Spleen (tissue), 11 donors: ENCODE measurements around the gene MAN2B1. TPM values are rescaled to one million over a fixed set of nuclear protein-coding genes. Genes with fewer than 3 reads are reported as not detected.
"Not testable (repeated sequence)": the region's sequence is repeated elsewhere in the genome, so short reads cannot be mapped to it uniquely, and the experiment has no call there.

Source experiments
- DNase-seq: peaks from one replicate; pipeline ENCODE4 v3.0.0-alpha.2; 2020
- H3K27ac ChIP-seq, 8 donors: fragments of 200-600 bp; sonication (generic) in 7 of 8; 1 replicate in 4 of 8; 2 replicates in 4 of 8; pipeline versions ENCODE4 v1.5.0 to v1.8.0; 2016 to 2021; ENCODE audit warnings: inconsistent platforms in 4 of 8, mild to moderate bottlenecking in 4 of 8, moderate library complexity in 1 of 8
- H3K27me3 ChIP-seq, 7 donors: fragments of 200-600 bp; sonication (generic) in 6 of 7; replicated peaks in 1 of 7; 1 replicate in 4 of 7; 2 replicates in 3 of 7; pipeline versions ENCODE4 v1.5.0 to v1.8.0; 2016 to 2021; ENCODE audit warnings: inconsistent platforms in 3 of 7, mild to moderate bottlenecking in 1 of 7
- H3K36me3 ChIP-seq, 6 donors: fragments of 200-600 bp; sonication (generic) in 5 of 6; 1 replicate in 4 of 6; 2 replicates in 2 of 6; pipeline versions ENCODE4 v1.5.0 to v1.8.0; 2016 to 2021; ENCODE audit warnings: inconsistent platforms in 2 of 6
- H3K4me1 ChIP-seq, 6 donors: fragments of 200-600 bp; sonication (generic) in 5 of 6; 1 replicate in 3 of 6; 2 replicates in 3 of 6; pipeline versions ENCODE4 v1.5.0 to v1.8.0; 2016 to 2021; ENCODE audit warnings: inconsistent platforms in 3 of 6
- H3K4me3 ChIP-seq, 8 donors: fragments of 200-600 bp; sonication (generic) in 7 of 8; 1 replicate in 4 of 8; 2 replicates in 4 of 8; pipeline versions ENCODE4 v1.5.0 to v1.8.0; 2016 to 2021; ENCODE audit warnings: inconsistent platforms in 4 of 8, mild to moderate bottlenecking in 4 of 8, moderate library complexity in 2 of 8
- H3K9me3 ChIP-seq, 8 donors: fragments of 200-600 bp; sonication (generic) in 7 of 8; 1 replicate in 4 of 8; 2 replicates in 4 of 8; pipeline versions ENCODE4 v1.5.0 to v1.8.0; 2016 to 2021; ENCODE audit warnings: inconsistent platforms in 4 of 8
- CTCF ChIP-seq, 11 experiments: fragments of 200-600 bp in 7 of 11; fragments of 450-650 bp in 4 of 11; sonication (generic) in 4 of 11; IDR thresholded peaks in 8 of 11; conservative IDR thresholded peaks in 3 of 11; 1 replicate in 7 of 11; 2 replicates in 4 of 11; pipeline versions ENCODE4 v1.4.0 to v1.8.0; 2016 to 2021; ENCODE audit warnings: antibody characterized with exemption in 11 of 11, inconsistent platforms in 4 of 11, mild to moderate bottlenecking in 1 of 11
- POLR2A ChIP-seq, 3 donors: fragments of 450-650 bp; IDR thresholded peaks; one replicate each; pipeline ENCODE4 v1.5.1; 2017; ENCODE audit warnings: antibody characterized with exemption in 3 of 3, mild to moderate bottlenecking in 1 of 3
- POLR2AphosphoS5 ChIP-seq, 3 donors: sonication (generic); formaldehyde crosslinking; IDR thresholded peaks; one replicate each; pipeline ENCODE4 v1.5.1; 2017; ENCODE audit warnings: antibody characterized with exemption in 3 of 3
- WGBS, 5 donors: extraction: QIAGEN DNeasy Blood & Tissue Kit in 3 of 5; methylation state at CpG; one replicate each; pipeline versions ENCODE4 v1.1.5 to v1.1.7; 2013 to 2018; 5-methylcytosine and 5-hydroxymethylcytosine counted together
- intact Hi-C: fragments of 100-400 bp; cut with DNase I; formaldehyde crosslinking; loops from one replicate; pipeline ENCODE4 v1.15.0; 2023; ENCODE audit warnings: low total_unique reads
- polyA plus RNA-seq, 3 donors: library from polyadenylated mRNA; stranded (reverse); fragments of 200-250 nt; gene quantifications; one replicate each; pipeline ENCODE4 v1.2.1, GENCODE V29; 2013
- total RNA-seq, 7 donors: library from RNA; depleted of rRNA in 3 of 7; stranded (reverse); fragments of >200 nt in 3 of 7; fragmentation: NEBNext Ultra II Directional in 4 of 7; extraction: Animal tissue kit (Norgen Biotek cat#: 25700) in 4 of 7; gene quantifications; one replicate each; pipeline versions ENCODE4 v1.1.0 to v1.2.1, GENCODE V29; 2016 to 2021
- donor health status: healthy with polysubstance abuse.
- donor health status: DM: no; HTN: no; CAD: no; lungs with moderate emphysema.
- donor health status: DM: no; HTN: no; CAD: no.
- donor health status: Bipolar disorder and iron deficiency.
- donor health status: healthy.
- donor health status: DM: no; HTN: no; CAD: no.
- donor health status: DM: yes; HTN: yes; CAD: no.

The MAN2B1 gene
- total and polyA plus RNA-seq, 10 donors, result 50.6 to 288 (median 190) TPM

DNA sequence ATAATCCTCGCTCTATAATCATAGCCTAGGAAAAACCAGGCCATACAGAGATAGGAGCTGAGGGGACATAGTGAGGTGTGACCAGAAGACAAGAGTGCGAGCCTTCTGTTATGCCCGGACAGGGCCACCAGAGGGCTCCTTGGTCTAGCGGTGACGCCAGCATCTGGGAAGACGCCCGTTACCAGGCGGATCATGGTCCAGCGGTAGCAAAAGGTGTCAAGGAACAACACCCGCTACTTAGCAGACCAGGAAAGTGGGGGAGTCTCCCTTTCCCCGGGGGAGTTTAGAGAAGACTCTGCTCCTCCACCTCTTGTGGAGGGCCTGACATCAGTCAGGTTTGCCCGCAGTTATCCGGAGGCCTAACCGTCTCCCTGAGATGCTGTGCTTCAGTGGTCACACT, 45.5 kb upstream of the MAN2B1 start:
- H3K9me3 ChIP-seq, H3K27me3 ChIP-seq, H3K27ac ChIP-seq, intact Hi-C loops, H3K4me3 ChIP-seq, DNase-seq, H3K4me1 ChIP-seq: not testable (repeated sequence)
- peak in 8 of 11 experiments; percentile 13 to 54 (median 31) for TF ChIP-seq CTCF (IDR thresholded peaks at IDR 0.05 in 8 of 11, conservative IDR thresholded peaks at IDR 0.05 in 3 of 11)
- H3K36me3 ChIP-seq, result peaks cover 6 to 98% (median 83%) of the 10 kb centered on the region in 6 donors
- 54 to 95% (median 61%) methylated on average over 9 to 12 of the region's 14 CpGs for whole genome bisulfite sequencing, 5 donors

GRCh38 chr19:12711187-12711586, 44.6 kb upstream of the MAN2B1 start:
- H3K4me3 ChIP-seq, result no peak overlapping the region
- H3K9me3 ChIP-seq, result no peaks in the 10 kb centered on the region
- H3K27me3 ChIP-seq, result no peaks in the 10 kb centered on the region
- no peak for DNase-seq
- WGBS, 5 donors, result 93 to 96% (median 94%) methylated on average over 15 to 17 of the region's 17 CpGs
- H3K36me3 ChIP-seq, result peaks cover 6 to 98% (median 89%) of the 10 kb centered on the region in 6 donors
- intact Hi-C loops, result no loop called here
- H3K4me1 ChIP-seq, result no peaks in the 10 kb centered on the region
- TF ChIP-seq POLR2AphosphoS5 (IDR thresholded peaks at IDR 0.05), result peak in 2 of 3 donors; percentile 16 to 51
- TF ChIP-seq POLR2A (IDR thresholded peaks at IDR 0.05), result no peak
- no peak overlapping the region for H3K27ac ChIP-seq

- no peaks in the 10 kb centered on the region for H3K27me3 ChIP-seq
- H3K36me3 ChIP-seq, result peaks cover 2 to 98% (median 92%) of the 10 kb centered on the region in 6 donors
- intact Hi-C loops, result no loop called here
- 92 to 98% (median 94%) methylated on average over 8 of the region's 8 CpGs for WGBS, 5 donors
- no peak overlapping the region for H3K4me3 ChIP-seq
- H3K4me1 ChIP-seq, result no peaks in the 10 kb centered on the region
- H3K9me3 ChIP-seq, result no peaks in the 10 kb centered on the region
- TF ChIP-seq CTCF (IDR thresholded peaks at IDR 0.05 in 8 of 11, conservative IDR thresholded peaks at IDR 0.05 in 3 of 11) (no peak), POLR2AphosphoS5 (IDR thresholded peaks at IDR 0.05) (no peak), POLR2A (IDR thresholded peaks at IDR 0.05) (no peak)
- DNase-seq, result no peak
- no peak overlapping the region for H3K27ac ChIP-seq
Measured at GRCh38 chr19:12708641-12709040, 42.1 kb upstream of the MAN2B1 start.

DNA sequence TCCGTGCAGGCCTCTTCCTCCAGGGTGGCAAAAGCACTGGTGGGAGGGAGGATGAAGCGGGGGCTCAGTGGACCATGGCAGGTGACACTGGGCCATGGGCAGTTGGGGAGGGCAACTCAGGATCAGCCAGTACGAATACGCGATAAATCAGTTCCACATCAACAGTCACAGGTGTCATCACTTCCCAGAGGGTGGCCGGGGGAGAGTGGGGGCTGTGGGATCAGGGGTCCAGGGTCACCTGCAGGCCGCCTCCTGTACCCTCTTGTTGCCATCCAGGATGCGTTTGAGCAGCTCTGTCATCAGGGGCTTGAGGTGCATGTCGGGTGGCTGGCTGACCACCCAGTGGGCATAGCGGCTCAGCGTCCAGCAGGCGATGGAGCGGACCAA, 39.8 kb upstream of the MAN2B1 start:
- intact Hi-C loops, result no loop called here
- H3K27me3 ChIP-seq, result no peaks in the 10 kb centered on the region
- H3K4me1 ChIP-seq, result no peaks in the 10 kb centered on the region
- WGBS, 5 donors, result 93 to 96% (median 94%) methylated on average over 10 to 13 of the region's 13 CpGs
- DNase-seq, result no peak
- no peak overlapping the region for H3K4me3 ChIP-seq
- TF ChIP-seq CTCF (IDR thresholded peaks at IDR 0.05 in 8 of 11, conservative IDR thresholded peaks at IDR 0.05 in 3 of 11) (no peak), POLR2A (IDR thresholded peaks at IDR 0.05) (no peak), POLR2AphosphoS5 (IDR thresholded peaks at IDR 0.05) (no peak)
- H3K36me3 ChIP-seq, result peaks cover 2 to 100% (median 97%) of the 10 kb centered on the region in 6 donors
- no peaks in the 10 kb centered on the region for H3K9me3 ChIP-seq
- H3K27ac ChIP-seq, result no peak overlapping the region
